ENCODE data around the gene SCYGR2. TPM values are rescaled to one million over a fixed set of nuclear protein-coding genes. Genes with fewer than 3 reads are reported as not detected.

The SCYGR2 gene
- total RNA-seq, 1 experiment from 2014 or later: not detected

- H3K79me2 ChIP-seq (ENCODE audit: insufficient read depth, low read length): no peaks in the 10 kb centered on the region
- CTCF ChIA-PET: no interaction called here
- H3K4me1 ChIP-seq (ENCODE audit: control insufficient read depth in 1 of 2, insufficient read depth in 2 of 2, low read length in 2 of 2): no peaks in the 10 kb centered on the region
- no peak overlapping the region for H3K4me2 ChIP-seq (ENCODE audit: low read length)
- no peaks in the 10 kb centered on the region for H3K9me3 ChIP-seq (ENCODE audit: control insufficient read depth in 1 of 2, insufficient read depth in 1 of 2, low read depth in 1 of 2, low read length in 2 of 2)
- no peaks in the 10 kb centered on the region for H3K9me2 ChIP-seq (ENCODE audit: insufficient read depth)
- H2AFZ ChIP-seq (ENCODE audit: low read depth, low read length, poor library complexity, severe bottlenecking): no peak overlapping the region
- no peak overlapping the region for H3K27ac ChIP-seq (ENCODE audit: low read depth, low read length)
- no peaks in the 10 kb centered on the region for H4K20me1 ChIP-seq (ENCODE audit: insufficient read depth)
- intact Hi-C loops (cut with micrococcal nuclease): no loop called here
- DNase-seq (ENCODE audit: low read depth, low spot score) (no peak), ATAC-seq (no peak)
- BruUV-seq (replicated peaks): no TSS peak
- H3K36me3 ChIP-seq (ENCODE audit: control insufficient read depth in 1 of 2, insufficient read depth in 2 of 2, low read length in 2 of 2): no peaks in the 10 kb centered on the region
- RAD21 ChIA-PET (ENCODE audit: low non-redundant PET in 1 of 2, low total read pairs in 2 of 2, uncharacterized antibody in 2 of 2, unreplicated experiment in 2 of 2): no interaction called here
- TF ChIP-seq EGR1 (IDR thresholded peaks at IDR 0.05; ENCODE audit: low read depth) (no peak), CTCF (IDR thresholded peaks at IDR 0.05 in 2 of 3, conservative IDR thresholded peaks at IDR 0.05 in 1 of 3; ENCODE audit: borderline replicate concordance in 1 of 3, insufficient read depth in 1 of 3, low read depth in 2 of 3, low read length in 2 of 3) (no peak), CBX3 (IDR thresholded peaks at IDR 0.05; ENCODE audit: low read depth) (no peak), JUND (IDR thresholded peaks at IDR 0.05) (no peak), ELF1 (IDR thresholded peaks at IDR 0.05; ENCODE audit: borderline replicate concordance, low read depth) (no peak), ZNF274 (IDR thresholded peaks at IDR 0.05; ENCODE audit: low read depth, low read length) (no peak), EZH2 (IDR thresholded peaks at IDR 0.05) (no peak), ZFX (IDR thresholded peaks at IDR 0.05) (no peak), YY1 (IDR thresholded peaks at IDR 0.05; ENCODE audit: extremely low read depth, insufficient replicate concordance, low read depth, low read length) (no peak), TCF7L2 (IDR thresholded peaks at IDR 0.05; ENCODE audit: borderline replicate concordance, extremely low read depth, insufficient read depth, insufficient read length) (no peak), REST (IDR thresholded peaks at IDR 0.05; ENCODE audit: low read depth) (no peak), MAX (IDR thresholded peaks at IDR 0.05) (no peak), SRF (IDR thresholded peaks at IDR 0.05; ENCODE audit: low read depth) (no peak), FOSL1 (IDR thresholded peaks at IDR 0.05; ENCODE audit: low read depth) (no peak)
- no peak overlapping the region for H3K9ac ChIP-seq (ENCODE audit: low read length)
- POLR2A ChIA-PET: no interaction called here
- no peak overlapping the region for H3K4me3 ChIP-seq (replicated peaks in 1 of 2; ENCODE audit: low read depth in 1 of 2, low read length in 2 of 2)
- H3K27me3 ChIP-seq (ENCODE audit: insufficient read depth, low read length): no peaks in the 10 kb centered on the region
Measured at GRCh38 chr2:227629435-227629834, 30.7 kb downstream of the SCYGR2 start.
